Vagina (tissue), 2 donors: Measurements from ENCODE around the gene HTRA1.

Experiments used
- CTCF ChIP-seq, 3 experiments: fragments of 450-650 bp in 2 of 3; fragments of 200-600 bp in 1 of 3; sonication (generic) in 1 of 3; IDR thresholded peaks; one replicate each; pipeline ENCODE4 v1.5.1; 2017 to 2019; ENCODE audit warnings: antibody characterized with exemption in 3 of 3, mild to moderate bottlenecking in 2 of 3, moderate library complexity in 2 of 3
- POLR2A ChIP-seq, 2 donors: fragments of 450-650 bp; IDR thresholded peaks; one replicate each; pipeline ENCODE4 v1.6.1; 2017; ENCODE audit warnings: antibody characterized with exemption in 2 of 2, mild to moderate bottlenecking in 2 of 2, moderate library complexity in 2 of 2
- POLR2AphosphoS5 ChIP-seq, 2 donors: sonication (generic); formaldehyde crosslinking; IDR thresholded peaks; one replicate each; pipeline ENCODE4 v1.9.0; 2017; ENCODE audit warnings: antibody characterized with exemption in 2 of 2, mild to moderate bottlenecking in 2 of 2, low read depth in 1 of 2; ENCODE audit not compliant: insufficient read depth in 1 of 2

DNA sequence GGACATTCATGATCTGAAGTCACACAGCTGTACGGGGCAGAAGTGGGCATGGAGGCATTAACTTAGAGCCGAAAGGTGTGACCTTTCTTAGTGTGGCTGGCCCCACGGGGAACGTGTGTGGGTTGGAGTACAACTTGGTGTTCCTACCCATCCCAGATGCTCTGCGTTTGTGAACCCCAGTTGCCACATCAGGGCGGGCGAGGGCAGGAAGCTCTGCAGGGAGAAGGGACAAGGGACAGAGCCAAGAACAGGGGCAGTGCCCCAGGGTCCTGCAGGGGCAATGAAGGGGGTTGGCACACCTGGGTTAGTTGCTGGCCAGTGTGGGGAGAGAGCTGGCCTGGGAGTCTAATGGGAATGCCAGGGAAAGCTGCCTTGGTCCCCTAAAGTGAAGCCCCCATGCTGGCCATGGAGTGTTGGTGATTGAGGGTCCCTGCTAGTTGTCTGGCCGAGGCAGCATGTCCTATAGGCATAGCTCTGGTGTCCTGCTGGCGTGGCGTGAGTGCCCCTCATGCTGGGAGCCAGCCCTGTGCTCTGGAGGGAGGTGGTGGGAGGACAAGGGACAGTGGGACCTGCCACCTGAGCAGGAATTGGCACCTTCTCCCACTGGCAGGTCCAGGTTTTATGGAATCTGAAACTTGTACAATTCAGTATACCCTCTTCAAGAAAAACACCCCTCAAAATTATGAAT is 18.9 kb downstream of the HTRA1 start:
- TF ChIP-seq CTCF (IDR thresholded peaks at IDR 0.05): no peak
- TF ChIP-seq POLR2AphosphoS5 (IDR thresholded peaks at IDR 0.05; ENCODE audit: insufficient read depth in 1 of 2, low read depth in 1 of 2): no peak
- TF ChIP-seq POLR2A (IDR thresholded peaks at IDR 0.05): no peak
